ENCODE results near the gene RAG2. TPM values are rescaled to one million over a fixed set of nuclear protein-coding genes. Genes with fewer than 3 reads are reported as not detected.

Gene RAG2
- total RNA-seq, 1 experiment from 2014 or later, result not detected

DNA sequence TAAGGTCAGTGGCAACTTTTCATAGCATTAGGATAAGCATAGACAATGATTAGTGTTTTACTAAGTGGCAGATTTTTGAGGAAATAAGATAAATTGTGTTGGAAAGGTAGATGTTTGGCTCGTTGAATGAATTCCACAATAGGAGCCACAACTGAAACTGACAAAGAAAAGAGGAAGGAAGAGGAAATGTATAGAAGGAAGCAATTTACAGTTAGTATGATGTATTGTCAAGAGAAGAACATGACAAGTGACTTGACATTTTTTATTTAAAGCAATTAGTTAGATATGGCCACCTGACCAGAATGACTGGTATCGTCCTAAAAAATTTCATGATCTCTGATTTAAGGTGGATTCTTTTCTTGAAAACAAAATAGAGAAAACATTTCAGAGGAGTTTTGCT, 3.1 kb upstream of the RAG2 start:
- DNase-seq (ENCODE audit: extremely low read depth, low read depth), result no peak

DNA sequence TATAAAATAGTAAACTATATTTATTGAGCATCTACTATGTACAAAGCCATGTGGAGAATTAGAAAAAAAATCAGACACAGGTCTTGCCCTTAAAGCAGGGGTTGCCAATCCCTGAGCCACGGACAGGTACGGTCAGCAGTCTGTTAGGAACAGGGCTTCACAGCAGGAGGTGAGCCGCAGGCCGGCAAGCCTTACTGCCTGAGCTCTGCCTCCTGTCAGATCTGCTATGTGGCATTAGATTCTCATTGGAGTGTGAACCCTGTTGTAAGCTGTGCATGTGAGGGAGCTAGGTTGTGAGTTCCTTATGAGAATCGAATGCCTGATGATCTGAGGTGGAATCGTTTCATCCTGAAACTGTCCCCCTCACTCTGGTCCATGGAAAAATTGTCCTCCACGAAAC, 2.1 kb upstream of the RAG2 start:
- DNase-seq (ENCODE audit: extremely low read depth, low read depth), result no peak

DNA sequence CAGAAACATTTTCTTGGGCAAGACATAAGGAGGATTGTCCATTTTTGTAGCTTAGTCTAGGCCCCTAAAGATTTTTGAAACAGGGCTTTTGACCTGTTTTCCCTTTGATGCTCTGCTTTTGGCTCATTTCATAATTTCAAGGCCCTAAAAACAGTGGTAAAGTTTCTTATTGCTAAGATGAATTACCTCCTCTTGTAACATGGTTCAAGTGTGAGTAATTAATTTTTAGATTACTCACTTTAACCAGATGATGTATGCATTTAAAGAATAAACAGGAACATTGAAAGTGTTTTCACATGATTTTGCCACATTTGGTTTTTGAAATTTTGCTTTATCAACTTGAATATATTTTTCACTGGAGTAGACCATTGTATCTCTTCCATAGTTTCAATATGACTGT, 1.2 kb downstream of the RAG2 start:
- no peak for DNase-seq (ENCODE audit: extremely low read depth, low read depth)

DNA sequence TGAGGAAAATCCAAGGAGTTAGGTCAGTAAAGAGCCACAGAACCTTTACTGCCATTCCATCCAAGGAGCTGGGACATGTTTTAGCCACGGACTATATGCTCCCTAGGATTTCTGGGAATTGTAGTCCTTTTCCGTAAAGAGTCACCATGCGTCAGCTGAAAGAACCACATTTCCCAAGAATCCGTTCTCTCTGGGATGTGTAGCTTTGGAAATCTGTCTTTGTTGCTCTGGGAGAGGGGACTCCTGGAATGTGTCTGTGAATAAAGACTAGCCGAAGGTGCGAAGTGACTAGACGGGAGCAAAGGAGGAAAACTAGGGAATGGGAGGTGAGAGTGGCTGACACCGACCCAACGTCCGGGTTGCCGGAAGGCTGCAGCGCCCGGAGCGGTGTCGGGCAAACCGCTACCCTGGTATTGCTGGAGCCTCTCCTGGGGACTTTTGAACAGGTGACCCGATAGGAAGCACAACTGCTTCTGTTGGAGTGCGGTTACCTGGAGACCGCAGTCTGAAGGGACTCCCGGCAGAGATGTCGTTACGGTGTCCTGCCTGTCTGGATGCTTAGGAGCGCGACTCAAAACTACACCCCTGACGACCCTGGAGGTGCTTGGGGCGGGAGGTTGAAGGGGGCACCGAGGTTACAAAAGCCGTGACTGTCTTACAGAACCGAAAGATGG, 3.6 kb downstream of the RAG2 start, which contains the start of gene IFTAP:
Gene IFTAP, plus strand, starts transcription at position 187 of the 674 bp plus-strand sequence. CDS start 15,602 bp downstream, outside the sequence.
- peak; percentile 84 for DNase-seq (ENCODE audit: extremely low read depth, low read depth)

DNA sequence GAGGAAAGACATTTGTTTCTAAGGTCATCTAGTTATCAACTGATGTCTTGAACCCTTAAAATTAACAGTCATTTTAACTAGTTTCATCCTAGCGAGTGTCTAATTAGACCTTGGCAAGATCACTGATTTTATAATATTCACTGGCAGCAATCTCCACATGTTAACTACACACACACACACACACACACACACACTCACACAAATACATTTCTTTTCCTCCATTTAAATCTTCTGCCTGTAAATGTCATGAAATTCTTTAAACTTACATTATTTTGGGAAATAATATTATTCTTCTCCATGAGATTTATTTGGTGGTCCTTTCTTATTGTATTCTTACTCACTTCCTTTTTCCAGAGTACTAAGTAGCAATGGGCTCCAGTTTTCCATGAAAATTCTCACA, 6.6 kb downstream of the RAG2 start:
- no peak for DNase-seq (ENCODE audit: extremely low read depth, low read depth)

DNA sequence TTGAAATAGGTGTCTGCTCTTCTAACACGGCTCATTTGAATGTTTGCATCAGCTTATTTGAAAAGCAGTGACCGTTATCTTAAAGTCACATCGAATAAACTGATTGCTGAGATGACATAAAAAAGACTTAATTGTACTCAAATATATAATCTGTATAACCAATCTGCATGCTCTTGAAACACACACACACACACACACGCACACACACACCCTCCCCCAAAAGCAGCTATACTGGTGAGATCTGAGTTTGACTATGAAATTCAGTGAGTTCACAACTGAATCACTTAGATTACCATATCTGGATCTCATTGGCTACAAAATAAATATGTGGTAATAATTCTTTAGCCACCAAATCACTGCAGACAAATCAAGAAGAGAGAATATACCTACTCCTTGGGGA, 7.5 kb downstream of the RAG2 start:
- DNase-seq (ENCODE audit: extremely low read depth, low read depth), result no peak

DNA sequence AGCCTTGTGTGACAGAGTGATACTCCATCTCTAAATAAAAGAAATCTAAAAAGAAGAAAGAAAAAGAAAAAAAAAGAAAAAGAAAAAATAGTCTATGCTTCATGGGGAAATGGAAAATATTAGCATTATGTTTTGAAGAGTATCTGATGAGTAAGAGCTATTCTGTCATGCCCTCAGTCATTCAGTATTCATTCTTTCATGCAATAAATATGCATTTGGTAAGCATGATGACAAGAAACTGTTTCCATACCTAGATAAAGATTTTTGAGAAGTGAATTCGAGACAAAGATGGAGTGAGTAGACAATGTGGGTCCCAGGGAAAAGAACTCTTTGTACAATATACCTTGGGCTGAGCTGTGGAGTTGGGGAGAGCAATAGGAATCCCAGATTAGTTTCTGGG, 9.9 kb downstream of the RAG2 start:
- no peak for DNase-seq (ENCODE audit: extremely low read depth, low read depth)

DNA sequence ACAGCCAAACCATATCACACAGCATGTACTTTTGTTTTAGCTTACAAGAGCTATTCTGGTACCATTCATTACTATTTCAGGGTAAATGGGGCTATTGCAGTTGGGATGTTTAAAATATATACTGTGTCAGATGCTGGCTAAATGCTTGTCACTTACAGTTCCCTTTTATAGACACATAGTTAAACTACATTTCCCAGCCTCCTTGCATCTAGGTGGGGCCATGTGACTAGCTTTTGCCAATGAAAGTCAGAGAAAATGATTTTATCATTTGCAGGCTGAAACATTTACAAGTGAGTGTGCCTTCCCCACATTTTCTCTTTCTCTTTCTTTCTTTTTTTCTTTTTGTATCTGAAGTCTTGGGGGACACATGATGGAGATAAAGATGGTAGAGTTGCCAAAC, 11.5 kb downstream of the RAG2 start:
- no peak for DNase-seq (ENCODE audit: extremely low read depth, low read depth)

DNA sequence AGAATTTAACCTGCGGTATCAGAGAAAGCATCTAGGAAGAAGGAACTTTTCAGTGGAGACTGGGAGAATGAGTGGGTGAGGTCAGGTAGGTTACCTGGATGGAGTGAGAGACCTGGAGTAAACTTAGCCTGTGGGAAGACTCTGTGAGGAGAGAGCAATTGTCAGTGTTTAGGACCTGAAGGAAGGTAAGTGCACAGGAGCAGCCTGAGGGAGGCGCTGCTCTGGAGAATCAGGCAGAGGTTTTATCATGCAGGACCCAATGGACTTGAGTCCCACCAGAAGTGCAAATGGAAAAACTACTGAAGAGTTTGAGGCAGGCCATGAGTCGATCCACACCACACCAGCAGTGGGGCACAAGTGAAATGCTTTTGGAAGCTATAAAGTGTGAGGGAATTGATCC, 14.4 kb downstream of the RAG2 start:
- DNase-seq (ENCODE audit: extremely low read depth, low read depth), result no peak

DNA sequence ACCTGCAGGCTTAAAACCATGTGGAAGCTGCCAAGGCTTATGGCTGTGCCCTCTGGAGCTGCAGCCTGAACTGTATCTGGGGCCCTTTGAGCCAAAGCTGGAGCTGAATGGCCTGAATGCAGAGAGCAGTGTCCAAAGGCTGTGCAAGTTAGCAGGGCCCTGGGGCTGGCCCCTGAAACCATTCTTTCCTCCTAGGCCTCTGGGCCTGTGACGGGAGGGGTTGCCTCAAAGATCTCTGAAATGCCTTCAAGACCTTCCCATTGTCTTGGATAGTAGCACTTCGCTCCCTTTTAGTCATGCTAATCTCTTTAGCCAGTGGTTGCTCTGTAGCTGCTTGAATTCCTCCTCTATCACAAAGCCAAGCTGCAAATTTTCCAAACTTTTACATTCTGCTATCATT, 16.5 kb downstream of the RAG2 start:
- no peak for DNase-seq (ENCODE audit: extremely low read depth, low read depth)

DNA sequence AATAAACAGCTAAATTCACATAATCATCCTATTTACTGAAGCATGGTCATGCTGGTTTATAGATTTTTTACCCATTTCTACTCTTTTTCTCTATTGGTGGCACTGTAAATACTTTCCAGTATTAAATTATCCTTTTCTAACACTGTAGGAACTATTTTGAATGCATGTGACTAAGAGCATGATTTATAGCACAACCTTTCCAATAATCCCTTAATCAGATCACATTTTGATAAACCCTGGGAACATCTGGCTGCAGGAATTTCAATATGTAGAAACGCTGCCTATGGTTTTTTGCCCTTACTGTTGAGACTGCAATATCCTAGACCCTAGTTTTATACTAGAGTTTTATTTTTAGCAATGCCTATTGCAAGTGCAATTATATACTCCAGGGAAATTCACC, 19.6 kb downstream of the RAG2 start:
- DNase-seq (ENCODE audit: extremely low read depth, low read depth), result no peak

DNA sequence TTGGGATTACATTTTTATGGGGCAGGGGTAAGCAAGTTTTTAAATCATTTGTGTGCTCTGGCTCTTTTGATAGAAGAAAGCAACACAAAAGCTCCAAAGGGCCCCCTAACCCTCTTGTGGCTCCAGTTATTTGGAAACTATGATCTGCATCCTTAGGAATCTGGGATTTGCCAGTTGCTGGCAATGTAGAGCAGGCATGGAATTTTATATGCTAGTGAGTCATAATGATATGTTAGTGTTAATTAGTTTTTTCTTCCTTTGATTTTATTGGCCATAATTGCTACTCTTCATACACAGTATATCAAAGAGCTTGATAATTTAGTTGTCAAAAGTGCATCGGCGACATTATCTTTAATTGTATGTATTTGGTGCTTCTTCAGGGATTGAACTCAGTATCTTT, 20.2 kb downstream of the RAG2 start:
- no peak for DNase-seq (ENCODE audit: extremely low read depth, low read depth)

DNA sequence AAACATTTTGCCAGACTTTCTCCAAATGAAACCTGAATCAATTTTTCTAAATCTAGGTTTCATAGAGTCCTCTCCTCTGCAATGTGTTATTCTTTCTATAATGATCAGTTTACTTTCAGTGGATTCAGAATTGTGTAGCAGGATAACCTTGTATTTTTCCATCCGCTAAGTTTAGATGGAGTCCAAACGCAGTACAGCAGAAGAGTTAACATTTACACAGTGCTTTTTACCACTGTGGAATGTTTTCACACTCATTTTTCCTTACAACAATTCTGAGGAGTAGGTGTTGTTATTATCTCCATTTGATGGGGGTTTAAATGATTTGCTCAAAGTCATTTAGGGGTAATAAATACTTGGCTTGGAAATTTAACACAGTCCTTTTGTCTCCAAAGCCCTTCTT, 20.7 kb downstream of the RAG2 start:
- DNase-seq (ENCODE audit: extremely low read depth, low read depth), result no peak

DNA sequence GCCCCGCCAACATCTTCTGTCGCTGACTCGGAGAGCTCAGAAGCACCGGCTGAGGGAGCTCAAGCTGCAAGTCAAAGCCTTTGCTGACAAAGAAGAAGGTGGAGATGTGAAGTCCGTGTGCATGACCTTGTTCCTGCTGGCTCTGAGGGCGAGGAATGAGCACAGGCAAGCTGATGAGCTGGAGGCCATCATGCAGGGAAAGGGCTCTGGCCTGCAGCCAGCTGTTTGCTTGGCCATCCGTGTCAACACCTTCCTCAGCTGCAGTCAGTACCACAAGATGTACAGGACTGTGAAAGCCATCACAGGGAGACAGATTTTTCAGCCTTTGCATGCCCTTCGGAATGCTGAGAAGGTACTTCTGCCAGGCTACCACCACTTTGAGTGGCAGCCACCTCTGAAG, 23.6 kb downstream of the RAG2 start:
- DNase-seq (ENCODE audit: extremely low read depth, low read depth), result no peak

DNA sequence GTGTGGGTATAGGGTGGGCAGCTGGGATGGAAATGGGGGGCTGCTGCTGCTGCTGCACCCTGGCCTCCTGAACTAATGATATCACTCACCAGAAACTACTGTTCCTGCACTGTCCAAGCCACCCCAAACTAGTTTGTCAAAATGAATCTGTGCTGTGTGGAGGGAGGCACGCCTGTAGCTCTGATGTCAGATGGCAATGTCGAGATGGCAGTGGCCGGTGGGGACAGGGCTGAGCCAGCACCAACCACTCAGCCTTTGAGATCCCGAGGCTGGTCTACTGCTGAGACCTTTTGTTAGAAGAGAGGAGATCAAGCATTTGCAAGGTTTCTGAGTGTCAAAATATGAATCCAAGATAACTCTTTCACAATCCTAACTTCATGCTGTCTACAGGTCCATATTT, 28.9 kb downstream of the RAG2 start:
- DNase-seq (ENCODE audit: extremely low read depth, low read depth), result no peak

DNA sequence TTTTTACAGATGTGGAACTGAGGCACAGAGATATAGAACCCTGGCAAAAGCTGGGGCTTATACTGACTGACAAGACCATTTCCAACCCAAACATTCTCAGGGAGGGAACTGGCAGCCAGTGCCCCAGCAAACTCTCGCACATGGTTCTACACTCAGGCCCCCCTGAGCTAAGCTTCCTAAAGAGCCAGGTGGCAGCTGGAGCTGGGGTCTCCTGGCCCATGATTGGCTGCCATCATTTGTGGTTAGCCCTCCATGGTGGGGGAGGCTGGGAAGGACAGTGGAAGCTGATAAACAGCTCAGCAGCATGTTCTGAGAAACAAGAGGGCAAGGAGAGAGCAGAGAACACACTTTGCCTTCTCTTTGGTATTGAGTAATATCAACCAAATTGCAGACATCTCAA, 30.3 kb downstream of the RAG2 start, which contains the start of gene RAG1:
Gene RAG1, plus strand, starts transcription at position 314 of the 400 bp plus-strand sequence. CDS start 5,298 bp downstream, outside the sequence.
- DNase-seq (ENCODE audit: extremely low read depth, low read depth), result no peak

DNA sequence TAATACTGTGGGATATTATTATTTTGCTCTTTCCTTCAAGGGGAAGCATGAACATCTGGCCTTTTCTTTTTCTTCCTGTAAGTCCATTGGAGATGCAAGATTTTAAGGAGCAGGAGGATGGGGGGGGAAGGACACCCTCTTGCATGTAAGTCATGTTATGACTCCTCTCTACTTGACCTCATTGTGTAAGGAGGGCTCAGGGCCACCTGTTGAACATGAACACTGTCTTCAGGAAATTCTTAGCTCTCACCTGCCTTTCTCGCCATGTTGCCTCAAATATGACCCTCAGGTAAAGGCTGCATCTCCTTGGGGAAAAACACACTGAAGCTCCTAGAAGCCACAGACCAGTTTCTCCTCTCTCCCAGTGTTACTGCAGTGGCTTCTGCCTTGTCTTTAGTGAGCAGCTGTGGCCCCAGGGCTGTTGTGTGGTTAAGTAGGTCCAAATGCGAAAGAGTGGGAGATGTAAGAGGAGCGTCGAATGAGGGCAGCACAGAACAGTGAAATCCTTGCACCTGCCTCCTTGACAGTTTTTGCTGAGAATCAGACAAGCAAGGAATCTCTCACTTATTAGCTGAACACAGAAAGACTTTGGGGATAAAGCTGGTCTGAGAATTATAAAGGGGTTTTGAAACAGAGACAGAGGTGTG, 31.5 kb downstream of the RAG2 start:
- DNase-seq (ENCODE audit: extremely low read depth, low read depth), result no peak

DNA sequence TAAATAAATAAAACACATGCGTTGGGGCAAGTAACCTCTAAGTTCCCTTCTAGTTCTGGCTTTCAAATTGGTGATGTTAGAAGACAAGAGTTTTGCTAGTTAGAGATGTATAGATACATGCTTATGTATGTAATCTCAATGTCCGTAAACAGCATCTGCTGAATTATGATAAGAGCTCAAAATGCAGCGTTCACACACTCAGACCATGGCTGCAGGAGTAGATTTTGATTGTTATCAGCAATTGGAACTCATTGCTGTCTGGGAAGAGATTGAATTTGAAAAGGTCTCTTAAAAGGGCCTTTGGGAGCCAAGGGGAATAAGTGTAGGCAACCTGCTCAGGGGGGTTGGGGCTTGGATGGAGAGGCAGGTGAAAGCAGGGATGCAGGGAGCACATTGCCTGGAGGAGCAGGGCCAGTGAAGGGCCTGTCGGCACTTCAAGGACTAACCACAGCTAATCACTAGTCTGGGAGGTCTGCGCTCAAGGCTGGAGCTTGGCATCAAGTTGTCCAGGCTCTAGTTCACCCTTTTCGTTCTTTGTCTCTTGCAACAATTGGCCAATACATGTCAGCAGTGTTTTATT, 32.9 kb downstream of the RAG2 start:
- no peak for DNase-seq (ENCODE audit: extremely low read depth, low read depth)

DNA sequence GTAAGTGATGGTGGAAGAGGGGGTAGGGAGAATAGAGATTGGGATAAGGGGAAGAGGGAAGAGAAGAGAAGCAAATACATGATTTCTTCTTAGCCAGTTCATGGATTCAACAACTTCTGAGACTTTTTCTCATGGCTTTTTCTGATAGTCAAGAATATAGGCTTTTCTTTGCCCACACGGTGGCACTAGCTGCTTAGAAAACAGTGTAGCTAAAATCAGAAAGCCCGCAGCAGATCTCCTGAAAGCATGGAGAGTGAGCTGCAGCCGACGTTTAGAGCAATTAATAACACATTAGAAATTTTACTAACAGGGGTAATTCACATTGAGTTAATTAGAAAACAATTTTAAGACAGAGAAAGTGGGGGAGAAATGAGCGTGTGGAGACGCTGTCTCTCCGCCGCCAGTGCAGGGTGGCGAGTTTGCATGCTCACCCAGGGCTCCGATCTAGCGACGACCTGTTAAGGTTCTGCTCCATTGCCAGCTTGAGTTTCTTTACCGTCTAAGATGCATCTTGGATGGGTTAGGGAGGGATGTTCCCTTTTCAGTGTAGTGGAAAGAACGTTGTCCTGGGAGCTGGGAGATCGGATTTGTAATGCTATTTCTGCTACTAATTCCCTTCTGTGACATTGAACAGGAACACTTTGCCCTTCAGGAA, 33.5 kb downstream of the RAG2 start:
- peak; percentile 51 for DNase-seq (ENCODE audit: extremely low read depth, low read depth)

DNA sequence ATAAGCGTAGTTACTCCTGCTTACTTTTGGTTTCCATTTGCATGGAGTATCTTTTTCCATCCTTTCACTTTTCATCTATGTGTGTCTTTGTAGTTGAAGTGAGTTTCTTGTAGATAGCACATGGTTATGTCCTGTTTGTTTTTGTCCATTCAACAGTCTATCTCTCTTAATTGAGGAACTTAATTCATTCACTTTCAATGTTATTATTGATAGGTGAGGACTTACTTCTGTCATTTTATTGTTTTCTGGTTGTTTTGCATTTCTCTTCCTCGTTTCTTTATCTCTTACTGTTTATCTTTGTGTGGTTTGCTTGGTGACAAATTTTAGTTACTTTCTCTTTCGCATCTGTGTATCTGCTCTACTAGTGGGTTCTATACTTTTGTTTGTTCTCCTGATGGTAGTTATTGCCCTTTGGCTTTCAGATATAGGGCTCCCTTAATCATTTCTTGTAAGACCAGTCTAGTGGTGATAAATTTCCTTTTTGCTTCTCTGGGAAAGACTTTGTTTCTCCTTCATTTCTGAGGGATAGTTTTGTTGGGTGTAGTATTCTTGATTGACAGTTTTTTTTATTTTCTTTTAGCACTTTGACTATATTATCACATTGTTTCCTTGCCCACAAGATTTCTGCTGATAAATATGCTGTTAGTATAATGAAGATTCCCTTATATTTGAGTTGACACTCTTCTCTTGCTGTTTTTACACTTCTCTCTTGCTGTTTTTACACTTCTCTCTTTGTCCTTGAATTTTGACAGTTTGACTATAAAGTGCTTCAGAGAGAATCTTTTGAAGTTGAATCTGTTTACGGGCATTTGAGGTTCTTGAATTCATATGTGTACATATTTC, 39.2 kb downstream of the RAG2 start:
- no peak for DNase-seq (ENCODE audit: extremely low read depth, low read depth)

DNA sequence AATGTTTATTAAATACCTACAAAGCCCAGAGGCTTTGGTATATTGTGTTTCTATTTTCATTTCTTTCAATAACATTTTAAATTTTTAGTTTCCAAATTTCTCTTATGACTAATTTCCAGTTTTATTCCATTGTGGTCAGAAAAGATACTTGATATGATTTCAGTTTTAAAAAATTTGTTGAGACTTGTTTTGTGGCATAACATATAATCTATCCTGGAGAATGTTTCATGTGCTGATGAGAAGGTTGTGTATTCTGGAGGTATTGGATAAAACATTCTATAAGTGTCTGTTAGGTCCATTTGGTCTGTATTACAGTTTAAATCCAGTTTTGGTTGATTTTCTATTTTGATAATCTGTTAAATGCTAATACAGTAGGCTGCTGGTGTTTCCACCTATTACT, 40.0 kb downstream of the RAG2 start:
- DNase-seq (ENCODE audit: extremely low read depth, low read depth), result no peak

Measured in NCI-H460 (cell line).